MM.1S (cell line): ENCODE results near the gene ADIRF.

Source experiments
- DNase-seq: peaks from one replicate; pipeline ENCODE4 v3.0.0-alpha.2; 2015
- H2AFZ ChIP-seq: fragments of 300-600 bp; sonication (generic); 2 replicates; pipeline ENCODE4 v1.6.0; 2016; ENCODE audit warnings: antibody characterized with exemption, low read length
- H3F3A ChIP-seq: fragments of 300-600 bp; sonication (generic); 2 replicates; pipeline ENCODE4 v1.6.1; 2016; ENCODE audit warnings: mild to moderate bottlenecking, antibody characterized with exemption, low read length, moderate library complexity, mixed read lengths; ENCODE audit not compliant: insufficient read depth
- H3K27ac ChIP-seq: fragments of 300-600 bp; sonication (generic); 2 replicates; pipeline ENCODE4 v1.5.1; 2016; ENCODE audit warnings: mild to moderate bottlenecking, low read length
- H3K27me3 ChIP-seq: fragments of 300-600 bp; sonication (generic); replicated peaks from 2 replicates; pipeline ENCODE4 v1.6.0; 2016; ENCODE audit warnings: low read length; ENCODE audit not compliant: insufficient read depth
- H3K36me3 ChIP-seq: fragments of 300-600 bp; sonication (generic); replicated peaks from 2 replicates; pipeline ENCODE4 v1.6.1; 2016; ENCODE audit warnings: mild to moderate bottlenecking, low read length, mixed read lengths; ENCODE audit not compliant: insufficient read depth
- H3K4me1 ChIP-seq: fragments of 300-600 bp; sonication (generic); 2 replicates; pipeline ENCODE4 v1.6.1; 2016; ENCODE audit warnings: low read length, mixed read lengths
- H3K4me2 ChIP-seq: fragments of 300-600 bp; sonication (generic); 2 replicates; pipeline ENCODE4 v1.6.0; 2016; ENCODE audit warnings: low read depth, low read length
- H3K4me3 ChIP-seq: fragments of 300-600 bp; sonication (generic); 2 replicates; pipeline ENCODE4 v1.5.1; 2016; ENCODE audit warnings: low read length, mixed read lengths
- H3K79me2 ChIP-seq: fragments of 300-600 bp; sonication (generic); 2 replicates; pipeline ENCODE4 v1.6.1; 2016; ENCODE audit warnings: mixed run types, low read length, mixed read lengths
- H3K9ac ChIP-seq: fragments of 300-600 bp; sonication (generic); 2 replicates; pipeline ENCODE4 v1.6.1; 2016; ENCODE audit warnings: low read length, mixed read lengths
- H3K9me2 ChIP-seq: fragments of 300-600 bp; sonication (generic); replicated peaks from 2 replicates; pipeline ENCODE4 v1.6.1; 2016; ENCODE audit warnings: mild to moderate bottlenecking, low read length, mixed read lengths; ENCODE audit not compliant: insufficient read depth
- H3K9me3 ChIP-seq: fragments of 300-600 bp; sonication (generic); replicated peaks from 2 replicates; pipeline ENCODE4 v1.6.1; 2016; ENCODE audit warnings: mild to moderate bottlenecking, low read length, mixed read lengths; ENCODE audit not compliant: insufficient read depth
- H4K20me1 ChIP-seq: fragments of 300-600 bp; sonication (generic); 2 replicates; pipeline ENCODE4 v1.6.1; 2016; ENCODE audit warnings: mild to moderate bottlenecking, low read length, moderate library complexity, mixed read lengths; ENCODE audit not compliant: insufficient read depth
- EZH2 ChIP-seq: fragments of 300-600 bp; sonication (generic); optimal IDR thresholded peaks from 2 replicates; pipeline ENCODE3; 2017; ENCODE audit warnings: low read depth, mild to moderate bottlenecking, antibody characterized with exemption, low read length, mixed read lengths
- EZH2phosphoT487 ChIP-seq: fragments of 300-600 bp; sonication (generic); IDR thresholded peaks from 2 replicates; pipeline ENCODE4 v1.6.1; 2018; ENCODE audit warnings: antibody characterized with exemption, low read length
- TF ChIP-seq, protein P1 (sequence below): fragments of 300-600 bp; sonication (generic); IDR thresholded peaks from 2 replicates; pipeline ENCODE4 v1.5.1; 2016; ENCODE audit warnings: antibody characterized with exemption, low read length, mixed read lengths

The ADIRF gene

DNA sequence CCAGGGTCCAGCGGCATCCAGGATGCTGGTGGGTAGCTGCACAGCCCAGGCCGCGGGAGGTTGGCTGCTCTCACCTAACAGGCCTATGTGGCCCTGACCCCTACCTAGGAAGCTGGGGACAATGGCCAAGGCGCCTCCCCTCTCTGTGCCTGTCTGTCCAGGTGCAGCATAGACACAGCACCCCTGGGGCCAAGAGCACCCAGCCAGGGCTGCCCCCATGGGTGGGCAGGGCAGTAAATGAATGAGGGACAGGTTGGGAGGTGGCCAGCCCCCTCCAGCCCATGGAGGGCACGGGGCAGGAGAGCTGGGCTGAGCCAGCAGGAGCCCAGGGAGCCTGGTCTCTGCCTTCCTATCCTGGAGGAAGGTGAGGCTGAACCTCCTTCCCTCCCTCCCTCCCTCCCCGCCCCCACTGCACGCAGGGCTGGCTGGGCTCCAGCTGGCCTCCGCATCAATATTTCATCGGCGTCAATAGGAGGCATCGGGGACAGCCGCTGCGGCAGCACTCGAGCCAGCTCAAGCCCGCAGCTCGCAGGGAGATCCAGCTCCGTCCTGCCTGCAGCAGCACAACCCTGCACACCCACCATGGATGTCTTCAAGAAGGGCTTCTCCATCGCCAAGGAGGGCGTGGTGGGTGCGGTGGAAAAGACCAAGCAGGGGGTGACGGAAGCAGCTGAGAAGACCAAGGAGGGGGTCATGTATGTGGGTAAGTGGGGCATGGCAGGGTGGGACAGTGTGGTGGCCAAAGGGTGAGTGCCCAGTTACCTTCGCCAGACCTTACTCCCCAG lies 10.0 kb upstream of the ADIRF start, which contains the start of gene SNCG:
TSS of gene SNCG (plus strand) at position 484 of the 785 bp plus-strand sequence. CDS start at position 583, 99 bp downstream.
- H3K79me2 ChIP-seq: no peaks in the 10 kb centered on the region
- H3K36me3 ChIP-seq: no peaks in the 10 kb centered on the region
- no peak within 1 kb of the TSS for H3K4me2 ChIP-seq
- TF ChIP-seq EZH2: no peak
- no peak for TF ChIP-seq EZH2phosphoT487
- TF ChIP-seq, protein P1, sequence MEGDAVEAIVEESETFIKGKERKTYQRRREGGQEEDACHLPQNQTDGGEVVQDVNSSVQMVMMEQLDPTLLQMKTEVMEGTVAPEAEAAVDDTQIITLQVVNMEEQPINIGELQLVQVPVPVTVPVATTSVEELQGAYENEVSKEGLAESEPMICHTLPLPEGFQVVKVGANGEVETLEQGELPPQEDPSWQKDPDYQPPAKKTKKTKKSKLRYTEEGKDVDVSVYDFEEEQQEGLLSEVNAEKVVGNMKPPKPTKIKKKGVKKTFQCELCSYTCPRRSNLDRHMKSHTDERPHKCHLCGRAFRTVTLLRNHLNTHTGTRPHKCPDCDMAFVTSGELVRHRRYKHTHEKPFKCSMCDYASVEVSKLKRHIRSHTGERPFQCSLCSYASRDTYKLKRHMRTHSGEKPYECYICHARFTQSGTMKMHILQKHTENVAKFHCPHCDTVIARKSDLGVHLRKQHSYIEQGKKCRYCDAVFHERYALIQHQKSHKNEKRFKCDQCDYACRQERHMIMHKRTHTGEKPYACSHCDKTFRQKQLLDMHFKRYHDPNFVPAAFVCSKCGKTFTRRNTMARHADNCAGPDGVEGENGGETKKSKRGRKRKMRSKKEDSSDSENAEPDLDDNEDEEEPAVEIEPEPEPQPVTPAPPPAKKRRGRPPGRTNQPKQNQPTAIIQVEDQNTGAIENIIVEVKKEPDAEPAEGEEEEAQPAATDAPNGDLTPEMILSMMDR: no peak
- H3K9me2 ChIP-seq: no peaks in the 10 kb centered on the region
- no peaks in the 10 kb centered on the region for H4K20me1 ChIP-seq
- no peak for DNase-seq
- no peak within 1 kb of the TSS for H2AFZ ChIP-seq
- H3K9ac ChIP-seq: no peak within 1 kb of the TSS
- no peaks in the 10 kb centered on the region for H3F3A ChIP-seq
- no peaks in the 10 kb centered on the region for H3K27me3 ChIP-seq
- no peaks in the 10 kb centered on the region for H3K9me3 ChIP-seq
- 0 out of 2 replicates have a peak, but pooled peaks cover 3% of the 10 kb centered on the region for H3K4me1 ChIP-seq
- H3K27ac ChIP-seq: no peak within 1 kb of the TSS
- no peak within 1 kb of the TSS for H3K4me3 ChIP-seq

DNA sequence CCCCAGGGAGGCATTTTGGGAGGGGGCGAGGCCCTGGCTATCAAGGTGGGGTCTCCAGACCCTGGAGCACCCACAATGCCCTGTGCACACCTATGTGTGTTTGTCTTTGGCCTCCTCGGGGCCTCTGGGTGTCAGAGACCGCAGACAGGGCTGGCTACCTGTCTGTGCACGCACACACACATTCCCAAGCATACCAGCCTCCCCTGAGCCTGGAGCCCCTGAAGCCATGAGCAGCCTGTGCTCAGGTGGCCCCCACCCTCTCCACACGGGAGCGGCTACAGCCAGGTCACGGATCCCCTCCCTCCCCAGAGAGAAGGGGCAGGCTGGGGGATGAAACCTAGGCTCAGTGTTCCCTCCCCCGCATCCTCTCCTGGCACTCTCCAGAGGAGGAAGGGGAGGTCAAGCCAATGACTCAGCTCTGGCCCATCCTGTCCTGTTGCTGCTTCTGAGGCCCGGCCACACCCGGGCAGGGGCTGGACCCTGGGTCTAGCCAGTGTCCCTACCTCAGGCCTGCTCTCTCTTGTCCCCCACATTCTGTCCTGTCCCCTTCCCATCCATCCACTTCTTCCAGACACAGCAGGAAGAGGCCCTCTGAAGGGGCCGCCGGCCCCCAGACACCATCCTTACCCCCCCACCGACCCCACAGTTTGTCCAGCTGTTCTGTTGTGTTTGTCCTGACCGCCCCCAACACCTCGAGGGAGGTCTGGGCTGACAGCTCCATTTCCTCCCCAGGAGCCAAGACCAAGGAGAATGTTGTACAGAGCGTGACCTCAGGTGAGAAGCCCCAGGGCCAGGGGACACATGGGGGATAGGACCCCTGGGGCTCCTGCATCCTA lies 9.2 kb upstream of the ADIRF start:
- H3K9ac ChIP-seq: no peak overlapping the region
- DNase-seq: no peak
- no peaks in the 10 kb centered on the region for H3K36me3 ChIP-seq
- no peaks in the 10 kb centered on the region for H3K9me3 ChIP-seq
- TF ChIP-seq EZH2phosphoT487: no peak
- TF ChIP-seq, protein P1: no peak
- no peak for TF ChIP-seq EZH2
- no peaks in the 10 kb centered on the region for H4K20me1 ChIP-seq
- H3K4me2 ChIP-seq: no peak overlapping the region
- H3K79me2 ChIP-seq: no peaks in the 10 kb centered on the region
- no peaks in the 10 kb centered on the region for H3F3A ChIP-seq
- H3K27ac ChIP-seq: no peak overlapping the region
- H3K27me3 ChIP-seq: no peaks in the 10 kb centered on the region
- no peak overlapping the region for H3K4me3 ChIP-seq
- H3K4me1 ChIP-seq: 0 out of 2 replicates have a peak, but pooled peaks cover 3% of the 10 kb centered on the region
- H2AFZ ChIP-seq: no peak overlapping the region
- H3K9me2 ChIP-seq: no peaks in the 10 kb centered on the region

DNA sequence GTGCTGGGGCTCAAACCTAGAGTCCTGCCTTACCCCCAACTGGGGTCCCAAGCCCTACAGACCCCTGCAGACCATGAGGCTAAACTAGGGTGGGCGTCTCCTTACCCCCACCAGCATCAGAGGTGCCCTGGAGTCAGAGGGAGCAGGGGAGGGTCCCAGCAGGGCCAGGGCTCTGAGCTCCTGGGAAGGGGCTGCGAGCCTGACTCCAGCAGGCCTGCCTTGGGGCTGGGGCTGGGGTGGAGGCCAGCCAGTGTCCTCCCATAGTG lies 8.6 kb upstream of the ADIRF start:
- Histone ChIP-seq H2AFZ (no peak overlapping the region), H3K36me3 (no peaks in the 10 kb centered on the region), H3K9me3 (no peaks in the 10 kb centered on the region), H3K4me2 (no peak overlapping the region), H4K20me1 (no peaks in the 10 kb centered on the region), H3K27ac (no peak overlapping the region), H3K27me3 (no peaks in the 10 kb centered on the region), H3F3A (no peaks in the 10 kb centered on the region), H3K79me2 (no peaks in the 10 kb centered on the region), H3K9me2 (no peaks in the 10 kb centered on the region), H3K9ac (no peak overlapping the region), H3K4me1 (0 out of 2 replicates have a peak, but pooled peaks cover 3% of the 10 kb centered on the region), H3K4me3 (no peak overlapping the region)
- no peak for DNase-seq
- TF ChIP-seq EZH2phosphoT487: no peak
- TF ChIP-seq, protein P1: no peak
- no peak for TF ChIP-seq EZH2
